Measurements from ENCODE around the gene CCL8.

CCL8 gene

DNA sequence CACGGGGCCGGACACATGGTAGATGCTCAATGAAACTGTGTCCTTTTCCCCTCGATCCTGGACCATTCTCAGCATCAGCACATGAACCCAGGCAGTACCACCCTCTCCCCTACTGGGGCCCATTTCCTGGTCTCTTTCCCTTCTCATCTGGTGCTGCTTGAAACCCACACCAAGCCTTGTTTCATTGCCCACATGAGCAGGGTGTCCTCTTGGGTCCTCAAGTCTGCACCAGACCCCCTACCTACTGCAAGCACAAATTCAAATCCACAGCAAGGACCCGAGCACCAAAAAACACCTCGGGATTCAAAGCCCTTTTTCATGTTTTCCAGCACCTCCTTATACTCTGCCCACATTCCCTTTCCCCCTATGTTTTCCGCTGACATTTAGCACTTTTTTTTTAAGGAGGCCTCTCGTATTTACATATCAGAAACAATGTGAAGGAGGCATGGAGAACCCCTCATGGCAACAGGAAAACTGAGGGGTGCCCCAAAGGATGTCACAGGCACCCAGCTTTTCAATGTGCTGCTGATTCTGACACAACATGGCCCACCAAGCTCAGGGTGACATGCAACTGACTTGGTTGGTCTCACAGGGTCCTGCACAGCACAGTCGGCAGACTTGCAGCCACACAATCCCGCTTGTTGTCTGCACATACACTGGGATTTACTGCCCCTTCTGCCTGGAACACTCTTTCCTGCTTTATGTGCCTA lies 48.4 kb downstream of the CCL8 start:
- DNase-seq (ENCODE audit: low read depth, low spot score): no peak

DNA sequence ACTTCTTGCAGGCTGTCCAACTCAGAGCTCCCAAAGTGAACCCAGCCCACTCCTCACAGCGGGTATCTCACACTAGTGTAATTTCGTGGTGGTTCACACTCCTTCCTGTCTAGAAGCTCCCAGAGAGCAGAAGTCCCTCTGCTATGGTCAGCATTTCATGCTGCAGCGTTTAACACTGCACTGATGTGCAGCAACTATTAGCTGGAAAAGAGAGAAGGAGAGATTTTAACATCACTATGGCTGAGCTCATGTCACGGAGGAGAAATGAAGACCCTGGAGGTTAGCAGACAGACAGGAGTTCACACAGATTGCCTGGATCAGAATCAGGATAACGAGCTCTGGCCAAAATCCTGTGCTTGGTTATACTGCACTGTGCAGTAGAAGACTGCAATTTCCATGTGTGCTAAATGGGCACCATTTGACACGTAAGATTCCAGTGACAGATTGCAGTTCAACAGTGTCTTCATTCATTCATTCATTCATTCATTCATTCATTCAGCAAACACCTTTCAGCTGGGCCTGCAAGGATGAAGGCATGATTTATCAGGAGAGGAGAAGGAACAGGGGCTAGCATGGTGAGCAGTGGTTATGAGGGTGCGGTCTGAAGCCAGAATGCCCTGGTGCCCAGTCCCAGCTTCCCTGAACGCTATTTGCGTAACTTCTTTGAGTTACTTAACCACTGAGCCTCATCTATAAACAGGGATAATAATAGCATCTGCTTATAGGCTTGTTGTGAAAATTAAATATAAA lies 49.1 kb downstream of the CCL8 start:
- no peak for DNase-seq (ENCODE audit: low read depth, low spot score)

DNA sequence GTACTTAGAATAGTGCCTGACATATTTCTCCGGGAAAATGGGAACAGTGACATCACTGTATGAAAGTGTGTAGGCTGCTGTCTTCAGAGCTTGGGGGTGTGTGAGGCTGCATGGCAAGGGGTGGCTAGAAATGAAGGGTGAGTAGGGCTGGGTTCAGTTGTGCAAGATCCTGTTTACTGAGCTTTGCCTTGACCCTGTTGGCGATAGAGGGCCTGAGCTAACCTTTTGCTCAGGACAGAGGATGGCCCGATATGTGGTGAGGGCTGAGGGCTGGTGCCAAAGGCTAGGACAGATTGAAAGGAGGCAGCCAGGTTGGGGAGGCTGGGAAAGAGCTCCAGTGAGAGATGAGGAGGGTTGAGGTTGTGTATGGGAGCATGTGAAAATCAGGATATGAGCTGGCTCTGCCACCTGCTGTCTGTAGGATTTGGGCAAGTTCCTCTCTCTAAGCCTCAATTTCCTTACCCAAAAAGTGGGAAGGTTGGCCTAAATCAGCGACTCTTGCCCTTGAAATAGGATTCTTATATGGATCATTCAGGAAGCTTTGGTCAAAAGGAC lies 49.8 kb downstream of the CCL8 start:
- DNase-seq (ENCODE audit: low read depth, low spot score): no peak

DNA sequence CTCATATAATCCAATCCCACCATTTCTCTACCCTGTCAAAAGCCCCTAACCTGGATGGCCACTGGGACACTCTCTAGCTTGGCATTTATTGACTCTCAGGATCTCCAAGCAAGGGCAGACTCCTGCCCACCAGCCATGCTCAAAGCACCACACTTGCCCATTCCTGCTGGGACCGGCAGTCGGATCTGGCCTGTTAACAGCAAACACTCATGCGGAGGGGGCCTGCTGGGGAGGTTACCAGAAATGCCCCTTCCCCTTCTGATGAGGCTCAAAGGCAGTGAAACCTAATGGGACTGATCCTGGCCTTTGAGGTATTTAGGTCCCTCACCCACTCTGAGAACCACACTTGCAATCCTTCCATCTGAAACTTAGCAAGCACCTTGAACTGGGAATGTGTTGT lies 50.3 kb downstream of the CCL8 start:
- no peak for DNase-seq (ENCODE audit: low read depth, low spot score)

DNA sequence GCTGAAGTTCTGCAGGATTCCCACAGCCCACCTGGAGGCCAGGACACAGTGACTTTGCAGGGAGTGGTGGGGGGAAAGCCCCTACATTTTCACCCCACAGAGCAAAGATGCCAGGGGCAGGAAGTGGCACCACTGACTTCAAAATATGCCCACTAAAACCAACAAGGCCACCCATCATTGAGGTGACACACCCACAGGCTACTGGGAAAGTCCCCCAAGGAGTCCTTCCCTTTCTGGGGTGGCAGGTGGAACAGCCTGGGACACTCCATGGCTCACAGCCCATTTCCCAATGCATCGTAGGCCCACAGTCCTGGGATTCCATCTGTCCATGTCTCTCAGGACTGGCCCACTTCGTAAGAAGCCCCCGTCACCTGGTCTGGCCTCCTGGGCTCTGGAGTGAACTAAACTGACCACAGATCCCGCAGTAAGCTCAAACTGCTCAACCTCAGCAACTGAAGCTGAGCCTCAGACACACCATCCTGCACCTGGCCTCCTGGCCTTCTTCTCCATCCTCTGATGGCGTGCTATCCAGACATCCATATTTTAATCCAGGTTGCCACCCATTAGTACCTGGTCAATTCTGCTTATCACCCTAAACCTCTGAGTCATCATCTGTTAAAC lies 51.3 kb downstream of the CCL8 start:
- DNase-seq (ENCODE audit: low read depth, low spot score): no peak

DNA sequence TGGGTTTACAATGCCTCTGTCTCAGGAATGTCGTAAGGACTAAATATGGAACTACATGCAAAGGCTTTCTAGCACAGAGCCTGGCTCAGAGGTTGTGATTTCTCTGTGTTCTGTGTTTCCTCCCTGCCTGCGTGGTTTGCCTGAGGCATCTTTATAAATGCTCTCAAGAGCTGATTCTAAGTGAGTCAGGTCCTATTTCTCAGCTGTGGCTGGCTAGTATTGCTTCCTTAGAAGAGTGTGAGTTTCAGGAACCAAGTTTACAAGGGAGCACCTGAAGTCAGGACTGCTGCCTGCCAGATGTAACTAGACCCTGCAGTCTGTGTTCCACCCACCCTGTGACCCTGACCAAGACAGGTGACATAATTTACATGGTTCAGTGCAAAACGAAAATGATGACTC lies 51.8 kb downstream of the CCL8 start:
- no peak for DNase-seq (ENCODE audit: low read depth, low spot score)

All from activated naive CD8-positive, alpha-beta T cell treated with anti-CD3 and anti-CD28 coated beads, Interleukin-2, amount 50 U/mL, for 16 hours (primary cell).